Subcutaneous abdominal adipose tissue (tissue), 5 donors: Measurements from ENCODE around the gene MT1X.

Source experiments
- H3K27ac ChIP-seq: one replicate; pipeline ENCODE4 v1.7.0; 2013; ENCODE audit warnings: low read depth, mild to moderate bottlenecking, inconsistent platforms, low read length, moderate library complexity
- H3K27me3 ChIP-seq, 5 donors: one replicate each; pipeline ENCODE4 v1.7.0; 2013; ENCODE audit warnings: low read length in 5 of 5, inconsistent platforms in 1 of 5; ENCODE audit not compliant: control insufficient read depth in 5 of 5, insufficient read depth in 4 of 5
- H3K36me3 ChIP-seq, 5 donors: one replicate each; pipeline ENCODE4 v1.7.0; 2013; ENCODE audit warnings: low read length in 5 of 5; ENCODE audit not compliant: control insufficient read depth in 5 of 5, insufficient read depth in 5 of 5
- H3K4me1 ChIP-seq, 5 donors: one replicate each; pipeline ENCODE4 v1.7.0; 2013; ENCODE audit warnings: low read length in 5 of 5, mild to moderate bottlenecking in 3 of 5, moderate library complexity in 1 of 5; ENCODE audit not compliant: control insufficient read depth in 5 of 5, insufficient read depth in 5 of 5
- H3K4me3 ChIP-seq, 5 donors: one replicate each; pipeline ENCODE4 v1.7.0; 2013; ENCODE audit warnings: low read length in 5 of 5, low read depth in 1 of 5
- H3K9ac ChIP-seq, 5 donors: one replicate each; pipeline ENCODE4 v1.7.0; 2013; ENCODE audit warnings: low read length in 5 of 5, mild to moderate bottlenecking in 4 of 5, moderate library complexity in 3 of 5
- H3K9me3 ChIP-seq, 5 donors: one replicate each; pipeline ENCODE4 v1.7.0; 2013; ENCODE audit warnings: low read length in 5 of 5; ENCODE audit not compliant: control insufficient read depth in 5 of 5
- donor health status: healthy.
- donor health status: healthy.
- donor health status: healthy.
- donor health status: healthy.
- donor health status: healthy.

Gene MT1X

GRCh38 chr16:56640076-56640475 lies 42.2 kb upstream of the MT1X start:
- no peak overlapping the region for H3K27ac ChIP-seq
- H3K4me3 ChIP-seq: no peak overlapping the region
- H3K27me3 ChIP-seq: peaks cover 0 to 5% (median 1%) of the 10 kb centered on the region in 5 donors
- H3K36me3 ChIP-seq: no peaks in the 10 kb centered on the region
- no peak overlapping the region for H3K9ac ChIP-seq
- peaks cover 2 to 44% (median 33%) of the 10 kb centered on the region in 5 donors for H3K4me1 ChIP-seq
- no peaks in the 10 kb centered on the region for H3K9me3 ChIP-seq

GRCh38 chr16:56641166-56641565 lies 41.1 kb upstream of the MT1X start:
- Histone ChIP-seq H3K36me3 (no peaks in the 10 kb centered on the region), H3K9ac (no peak overlapping the region), H3K27me3 (peaks cover 0 to 3% (median 0%) of the 10 kb centered on the region in 5 donors), H3K4me1 (peaks cover 2 to 39% (median 33%) of the 10 kb centered on the region in 5 donors), H3K4me3 (no peak overlapping the region), H3K9me3 (no peaks in the 10 kb centered on the region), H3K27ac (no peak overlapping the region)

GRCh38 chr16:56643080-56643778 lies 39.0 kb upstream of the MT1X start:
- Histone ChIP-seq H3K9me3 (no peaks in the 10 kb centered on the region), H3K27ac (no peak overlapping the region), H3K9ac (peak overlapping the region in 3 of 5 donors; percentile 32 to 64 (median 44)), H3K27me3 (peaks cover 0 to 5% (median 3%) of the 10 kb centered on the region in 5 donors), H3K36me3 (no peaks in the 10 kb centered on the region), H3K4me3 (peak overlapping the region; percentile 21 to 60 (median 48)), H3K4me1 (peaks cover 2 to 42% (median 33%) of the 10 kb centered on the region in 5 donors)

- H3K27me3 ChIP-seq: peaks cover 0 to 6% (median 3%) of the 10 kb centered on the region in 5 donors
- H3K36me3 ChIP-seq: no peaks in the 10 kb centered on the region
- H3K4me3 ChIP-seq: peak overlapping the region; percentile 21 to 60 (median 47)
- H3K27ac ChIP-seq: no peak overlapping the region
- H3K9me3 ChIP-seq: no peaks in the 10 kb centered on the region
- H3K9ac ChIP-seq: peak overlapping the region in 2 of 5 donors; percentile 44 to 64
- peaks cover 0 to 40% (median 29%) of the 10 kb centered on the region in 5 donors for H3K4me1 ChIP-seq
These were observed 38.4 kb upstream of the MT1X start for GRCh38 chr16:56643833-56644232.

GRCh38 chr16:56645311-56645710 lies 37.0 kb upstream of the MT1X start:
- Histone ChIP-seq H3K4me1 (peaks cover 0 to 36% (median 31%) of the 10 kb centered on the region in 5 donors), H3K9me3 (no peaks in the 10 kb centered on the region), H3K36me3 (no peaks in the 10 kb centered on the region), H3K9ac (no peak overlapping the region), H3K4me3 (no peak overlapping the region), H3K27me3 (peaks cover 0 to 6% (median 3%) of the 10 kb centered on the region in 5 donors), H3K27ac (no peak overlapping the region)

GRCh38 chr16:56645838-56646237 lies 36.4 kb upstream of the MT1X start:
- Histone ChIP-seq H3K4me1 (peaks cover 0 to 36% (median 31%) of the 10 kb centered on the region in 5 donors), H3K9me3 (no peaks in the 10 kb centered on the region), H3K27ac (no peak overlapping the region), H3K4me3 (no peak overlapping the region), H3K27me3 (peaks cover 0 to 6% (median 3%) of the 10 kb centered on the region in 5 donors), H3K9ac (no peak overlapping the region), H3K36me3 (no peaks in the 10 kb centered on the region)

GRCh38 chr16:56647641-56648431 lies 34.4 kb upstream of the MT1X start:
- no peaks in the 10 kb centered on the region for H3K9me3 ChIP-seq
- H3K9ac ChIP-seq: no peak overlapping the region
- H3K36me3 ChIP-seq: no peaks in the 10 kb centered on the region
- peaks cover 0 to 41% (median 40%) of the 10 kb centered on the region in 5 donors for H3K4me1 ChIP-seq
- H3K4me3 ChIP-seq: no peak overlapping the region
- no peak overlapping the region for H3K27ac ChIP-seq
- H3K27me3 ChIP-seq: peaks cover 0 to 6% (median 3%) of the 10 kb centered on the region in 5 donors

GRCh38 chr16:56649271-56649670 lies 33.0 kb upstream of the MT1X start:
- H3K27ac ChIP-seq: no peak overlapping the region
- peaks cover 0 to 6% (median 3%) of the 10 kb centered on the region in 5 donors for H3K27me3 ChIP-seq
- no peak overlapping the region for H3K4me3 ChIP-seq
- no peaks in the 10 kb centered on the region for H3K36me3 ChIP-seq
- H3K9me3 ChIP-seq: no peaks in the 10 kb centered on the region
- no peak overlapping the region for H3K9ac ChIP-seq
- H3K4me1 ChIP-seq: peaks cover 0 to 37% (median 34%) of the 10 kb centered on the region in 5 donors

GRCh38 chr16:56649820-56650219 lies 32.5 kb upstream of the MT1X start:
- H3K9ac ChIP-seq: no peak overlapping the region
- peaks cover 0 to 37% (median 34%) of the 10 kb centered on the region in 5 donors for H3K4me1 ChIP-seq
- no peak overlapping the region for H3K27ac ChIP-seq
- no peak overlapping the region for H3K4me3 ChIP-seq
- no peaks in the 10 kb centered on the region for H3K36me3 ChIP-seq
- H3K9me3 ChIP-seq: no peaks in the 10 kb centered on the region
- H3K27me3 ChIP-seq: peaks cover 0 to 6% (median 3%) of the 10 kb centered on the region in 5 donors

- Histone ChIP-seq H3K9me3 (no peaks in the 10 kb centered on the region), H3K9ac (no peak within 1 kb of the TSS), H3K4me3 (no peak within 1 kb of the TSS), H3K4me1 (peaks cover 0 to 37% (median 34%) of the 10 kb centered on the region in 5 donors), H3K27ac (no peak within 1 kb of the TSS), H3K27me3 (peaks cover 0 to 6% (median 3%) of the 10 kb centered on the region in 5 donors), H3K36me3 (no peaks in the 10 kb centered on the region)
These were observed 30.7 kb upstream of the MT1X start, which contains the start of gene MT1B for GRCh38 chr16:56651586-56651985. Gene MT1B (plus strand): TSS chr16:56651886. CDS start chr16:56651954, 68 bp downstream.
